Measurements from ENCODE around the gene HABP2. TPM values are rescaled to one million over a fixed set of nuclear protein-coding genes. Genes with fewer than 3 reads are reported as not detected.

HABP2 gene
- not detected in 2 replicates for polyA plus RNA-seq (2012; rRNA removed)
- not detected in 2 replicates for polyA plus RNA-seq (2012; cell fraction: cytosol; rRNA removed)
- polyA plus RNA-seq (2012; cell fraction: nucleus; rRNA removed): not detected in 2 replicates

DNA sequence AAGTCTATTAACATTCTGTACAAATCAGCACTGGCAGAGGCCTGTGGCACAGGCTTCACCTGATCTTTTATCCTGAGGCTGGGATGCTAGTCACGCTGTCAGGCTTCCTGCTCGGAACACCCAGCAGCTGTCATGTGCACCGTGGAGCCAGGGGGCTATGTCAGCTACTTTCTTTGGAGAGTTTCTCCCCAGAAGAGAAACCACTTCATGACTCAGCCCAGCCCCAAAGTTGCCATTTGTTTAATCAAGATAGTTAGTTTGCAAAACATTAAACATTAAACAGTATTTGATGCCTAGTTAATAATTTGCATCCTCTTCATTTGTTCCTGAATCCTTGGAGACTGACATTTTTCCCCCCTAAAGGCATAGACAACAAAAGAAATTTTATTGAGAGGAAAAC lies at the start of gene HABP2:
TSS of gene HABP2 (plus strand) at position 353 of the 400 bp plus-strand sequence. CDS start 69 bp downstream, outside the sequence.
- no peak within 1 kb of the TSS for H3K27ac ChIP-seq (ENCODE audit: low read depth in 2 of 2, low read length in 1 of 2)
- H3K4me1 ChIP-seq (ENCODE audit: control insufficient read depth in 1 of 2, insufficient read depth in 2 of 2, low read depth in 1 of 2, low read length in 1 of 2): peaks cover 6 to 11% of the 10 kb centered on the region in 2 experiments; a peak in 3 of 4 replicates
- no peaks in the 10 kb centered on the region for H3K27me3 ChIP-seq (ENCODE audit: insufficient read depth)
- H3K9ac ChIP-seq: no peak within 1 kb of the TSS
- ChIA-PET POLR2A (no interaction called here), CTCF (interaction anchor here (1.0 kb wide), 1 partner anchor 11 kb away, joined by 4 read pairs; no protein-coding TSS in a partner anchor)
- H3K4me2 ChIP-seq: no peak within 1 kb of the TSS
- DNase-seq: no peak
- H4K20me1 ChIP-seq (ENCODE audit: insufficient read depth): no peaks in the 10 kb centered on the region
- no peak within 1 kb of the TSS for H3K4me3 ChIP-seq (ENCODE audit: low read depth in 2 of 2, low read length in 1 of 2)
- no peaks in the 10 kb centered on the region for H3F3A ChIP-seq (replicated peaks; ENCODE audit: insufficient read depth)
- no peaks in the 10 kb centered on the region for H3K36me3 ChIP-seq (replicated peaks in 1 of 2; ENCODE audit: control insufficient read depth in 1 of 2, insufficient read depth in 2 of 2, low read length in 1 of 2)
- H3K9me3 ChIP-seq: no peaks in the 10 kb centered on the region
- TF ChIP-seq YY1 (IDR thresholded peaks at IDR 0.05; ENCODE audit: low read depth): no peak
- no peak for TF ChIP-seq RCOR1 (IDR thresholded peaks at IDR 0.05; ENCODE audit: low read length)
- TF ChIP-seq, protein P1, sequence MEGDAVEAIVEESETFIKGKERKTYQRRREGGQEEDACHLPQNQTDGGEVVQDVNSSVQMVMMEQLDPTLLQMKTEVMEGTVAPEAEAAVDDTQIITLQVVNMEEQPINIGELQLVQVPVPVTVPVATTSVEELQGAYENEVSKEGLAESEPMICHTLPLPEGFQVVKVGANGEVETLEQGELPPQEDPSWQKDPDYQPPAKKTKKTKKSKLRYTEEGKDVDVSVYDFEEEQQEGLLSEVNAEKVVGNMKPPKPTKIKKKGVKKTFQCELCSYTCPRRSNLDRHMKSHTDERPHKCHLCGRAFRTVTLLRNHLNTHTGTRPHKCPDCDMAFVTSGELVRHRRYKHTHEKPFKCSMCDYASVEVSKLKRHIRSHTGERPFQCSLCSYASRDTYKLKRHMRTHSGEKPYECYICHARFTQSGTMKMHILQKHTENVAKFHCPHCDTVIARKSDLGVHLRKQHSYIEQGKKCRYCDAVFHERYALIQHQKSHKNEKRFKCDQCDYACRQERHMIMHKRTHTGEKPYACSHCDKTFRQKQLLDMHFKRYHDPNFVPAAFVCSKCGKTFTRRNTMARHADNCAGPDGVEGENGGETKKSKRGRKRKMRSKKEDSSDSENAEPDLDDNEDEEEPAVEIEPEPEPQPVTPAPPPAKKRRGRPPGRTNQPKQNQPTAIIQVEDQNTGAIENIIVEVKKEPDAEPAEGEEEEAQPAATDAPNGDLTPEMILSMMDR (IDR thresholded peaks at IDR 0.05): no peak
- TF ChIP-seq GATA2 (CRISPR knock-in tag; IDR thresholded peaks at IDR 0.05): no peak
- TF ChIP-seq, protein P2, sequence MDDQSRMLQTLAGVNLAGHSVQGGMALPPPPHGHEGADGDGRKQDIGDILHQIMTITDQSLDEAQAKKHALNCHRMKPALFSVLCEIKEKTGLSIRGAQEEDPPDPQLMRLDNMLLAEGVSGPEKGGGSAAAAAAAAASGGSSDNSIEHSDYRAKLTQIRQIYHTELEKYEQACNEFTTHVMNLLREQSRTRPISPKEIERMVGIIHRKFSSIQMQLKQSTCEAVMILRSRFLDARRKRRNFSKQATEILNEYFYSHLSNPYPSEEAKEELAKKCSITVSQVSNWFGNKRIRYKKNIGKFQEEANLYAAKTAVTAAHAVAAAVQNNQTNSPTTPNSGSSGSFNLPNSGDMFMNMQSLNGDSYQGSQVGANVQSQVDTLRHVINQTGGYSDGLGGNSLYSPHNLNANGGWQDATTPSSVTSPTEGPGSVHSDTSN (IDR thresholded peaks at IDR 0.05): no peak
- TF ChIP-seq, protein P3, sequence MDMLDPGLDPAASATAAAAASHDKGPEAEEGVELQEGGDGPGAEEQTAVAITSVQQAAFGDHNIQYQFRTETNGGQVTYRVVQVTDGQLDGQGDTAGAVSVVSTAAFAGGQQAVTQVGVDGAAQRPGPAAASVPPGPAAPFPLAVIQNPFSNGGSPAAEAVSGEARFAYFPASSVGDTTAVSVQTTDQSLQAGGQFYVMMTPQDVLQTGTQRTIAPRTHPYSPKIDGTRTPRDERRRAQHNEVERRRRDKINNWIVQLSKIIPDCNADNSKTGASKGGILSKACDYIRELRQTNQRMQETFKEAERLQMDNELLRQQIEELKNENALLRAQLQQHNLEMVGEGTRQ (IDR thresholded peaks at IDR 0.05; ENCODE audit: borderline replicate concordance, low read depth, low read length): no peak
- no peak for TF ChIP-seq GABPA (IDR thresholded peaks at IDR 0.05; ENCODE audit: low read depth)
- TF ChIP-seq CHD2 (IDR thresholded peaks at IDR 0.05; ENCODE audit: low read length, partially characterized antibody): no peak
- TF ChIP-seq RXRA (IDR thresholded peaks at IDR 0.05; ENCODE audit: borderline replicate concordance, low read depth): no peak
- TF ChIP-seq, protein P4, sequence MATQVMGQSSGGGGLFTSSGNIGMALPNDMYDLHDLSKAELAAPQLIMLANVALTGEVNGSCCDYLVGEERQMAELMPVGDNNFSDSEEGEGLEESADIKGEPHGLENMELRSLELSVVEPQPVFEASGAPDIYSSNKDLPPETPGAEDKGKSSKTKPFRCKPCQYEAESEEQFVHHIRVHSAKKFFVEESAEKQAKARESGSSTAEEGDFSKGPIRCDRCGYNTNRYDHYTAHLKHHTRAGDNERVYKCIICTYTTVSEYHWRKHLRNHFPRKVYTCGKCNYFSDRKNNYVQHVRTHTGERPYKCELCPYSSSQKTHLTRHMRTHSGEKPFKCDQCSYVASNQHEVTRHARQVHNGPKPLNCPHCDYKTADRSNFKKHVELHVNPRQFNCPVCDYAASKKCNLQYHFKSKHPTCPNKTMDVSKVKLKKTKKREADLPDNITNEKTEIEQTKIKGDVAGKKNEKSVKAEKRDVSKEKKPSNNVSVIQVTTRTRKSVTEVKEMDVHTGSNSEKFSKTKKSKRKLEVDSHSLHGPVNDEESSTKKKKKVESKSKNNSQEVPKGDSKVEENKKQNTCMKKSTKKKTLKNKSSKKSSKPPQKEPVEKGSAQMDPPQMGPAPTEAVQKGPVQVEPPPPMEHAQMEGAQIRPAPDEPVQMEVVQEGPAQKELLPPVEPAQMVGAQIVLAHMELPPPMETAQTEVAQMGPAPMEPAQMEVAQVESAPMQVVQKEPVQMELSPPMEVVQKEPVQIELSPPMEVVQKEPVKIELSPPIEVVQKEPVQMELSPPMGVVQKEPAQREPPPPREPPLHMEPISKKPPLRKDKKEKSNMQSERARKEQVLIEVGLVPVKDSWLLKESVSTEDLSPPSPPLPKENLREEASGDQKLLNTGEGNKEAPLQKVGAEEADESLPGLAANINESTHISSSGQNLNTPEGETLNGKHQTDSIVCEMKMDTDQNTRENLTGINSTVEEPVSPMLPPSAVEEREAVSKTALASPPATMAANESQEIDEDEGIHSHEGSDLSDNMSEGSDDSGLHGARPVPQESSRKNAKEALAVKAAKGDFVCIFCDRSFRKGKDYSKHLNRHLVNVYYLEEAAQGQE (IDR thresholded peaks at IDR 0.05; ENCODE audit: low read depth, low read length): no peak
- no peak for TF ChIP-seq EP300 (IDR thresholded peaks at IDR 0.05; ENCODE audit: borderline replicate concordance in 1 of 2, low read depth in 1 of 2, low read length in 1 of 2)
- no peak for TF ChIP-seq RAD21 (IDR thresholded peaks at IDR 0.05; ENCODE audit: low read length)
- TF ChIP-seq RFX5 (IDR thresholded peaks at IDR 0.05; ENCODE audit: low read length): no peak
- TF ChIP-seq, protein P5, sequence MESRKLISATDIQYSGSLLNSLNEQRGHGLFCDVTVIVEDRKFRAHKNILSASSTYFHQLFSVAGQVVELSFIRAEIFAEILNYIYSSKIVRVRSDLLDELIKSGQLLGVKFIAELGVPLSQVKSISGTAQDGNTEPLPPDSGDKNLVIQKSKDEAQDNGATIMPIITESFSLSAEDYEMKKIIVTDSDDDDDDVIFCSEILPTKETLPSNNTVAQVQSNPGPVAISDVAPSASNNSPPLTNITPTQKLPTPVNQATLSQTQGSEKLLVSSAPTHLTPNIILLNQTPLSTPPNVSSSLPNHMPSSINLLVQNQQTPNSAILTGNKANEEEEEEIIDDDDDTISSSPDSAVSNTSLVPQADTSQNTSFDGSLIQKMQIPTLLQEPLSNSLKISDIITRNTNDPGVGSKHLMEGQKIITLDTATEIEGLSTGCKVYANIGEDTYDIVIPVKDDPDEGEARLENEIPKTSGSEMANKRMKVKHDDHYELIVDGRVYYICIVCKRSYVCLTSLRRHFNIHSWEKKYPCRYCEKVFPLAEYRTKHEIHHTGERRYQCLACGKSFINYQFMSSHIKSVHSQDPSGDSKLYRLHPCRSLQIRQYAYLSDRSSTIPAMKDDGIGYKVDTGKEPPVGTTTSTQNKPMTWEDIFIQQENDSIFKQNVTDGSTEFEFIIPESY (IDR thresholded peaks at IDR 0.05; ENCODE audit: borderline replicate concordance, low read depth): no peak
- no peaks in the 10 kb centered on the region for H3K9me2 ChIP-seq
- WGBS (ENCODE audit: low lambda C conversion rate): 48% methylated on average over 2 of the region's 3 CpGs
- no peaks in the 10 kb centered on the region for H3K79me2 ChIP-seq (ENCODE audit: insufficient read depth)
- no peak within 1 kb of the TSS for H2AFZ ChIP-seq (ENCODE audit: low read depth)

All from SK-N-SH (cell line).